ENCODE measurements around the gene HLA-DQB2. TPM values are rescaled to one million over a fixed set of nuclear protein-coding genes. Genes with fewer than 3 reads are reported as not detected.

Gene HLA-DQB2
- total and polyA plus RNA-seq, 9 donors: 0.33 to 3.7 (median 1.9) TPM; not detected in 3

DNA sequence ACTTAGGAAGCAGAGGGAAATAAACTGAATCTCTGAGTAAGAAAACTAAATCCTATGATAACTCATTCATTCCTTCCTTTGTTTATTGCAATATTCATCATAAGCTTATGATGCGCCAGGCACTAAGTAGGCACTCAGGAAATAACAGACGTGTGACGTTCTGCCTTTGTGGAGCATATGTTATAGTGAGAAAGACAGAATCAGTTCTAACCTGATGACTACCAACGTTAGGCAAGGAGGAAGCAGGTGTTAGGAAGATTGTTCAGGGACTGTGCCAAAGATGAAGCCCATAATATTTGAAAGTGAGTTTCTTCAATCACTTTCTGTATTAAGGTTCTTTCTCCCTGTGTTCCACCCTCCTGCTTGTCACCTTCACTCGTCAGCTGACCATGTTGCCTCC lies 18.6 kb downstream of the HLA-DQB2 start:
- intact Hi-C loops (cut with DNase I): no loop called here
- Histone ChIP-seq H3K27ac (no peak overlapping the region), H3K36me3 (no peaks in the 10 kb centered on the region), H3K9me3 (no peaks in the 10 kb centered on the region), H3K4me3 (no peak overlapping the region), H3K27me3 (no peaks in the 10 kb centered on the region), H3K4me1 (ENCODE audit: insufficient read depth) (no peaks in the 10 kb centered on the region)
- TF ChIP-seq POLR2A (IDR thresholded peaks at IDR 0.05) (no peak), EP300 (IDR thresholded peaks at IDR 0.05) (no peak)
- TF ChIP-seq, protein P1, sequence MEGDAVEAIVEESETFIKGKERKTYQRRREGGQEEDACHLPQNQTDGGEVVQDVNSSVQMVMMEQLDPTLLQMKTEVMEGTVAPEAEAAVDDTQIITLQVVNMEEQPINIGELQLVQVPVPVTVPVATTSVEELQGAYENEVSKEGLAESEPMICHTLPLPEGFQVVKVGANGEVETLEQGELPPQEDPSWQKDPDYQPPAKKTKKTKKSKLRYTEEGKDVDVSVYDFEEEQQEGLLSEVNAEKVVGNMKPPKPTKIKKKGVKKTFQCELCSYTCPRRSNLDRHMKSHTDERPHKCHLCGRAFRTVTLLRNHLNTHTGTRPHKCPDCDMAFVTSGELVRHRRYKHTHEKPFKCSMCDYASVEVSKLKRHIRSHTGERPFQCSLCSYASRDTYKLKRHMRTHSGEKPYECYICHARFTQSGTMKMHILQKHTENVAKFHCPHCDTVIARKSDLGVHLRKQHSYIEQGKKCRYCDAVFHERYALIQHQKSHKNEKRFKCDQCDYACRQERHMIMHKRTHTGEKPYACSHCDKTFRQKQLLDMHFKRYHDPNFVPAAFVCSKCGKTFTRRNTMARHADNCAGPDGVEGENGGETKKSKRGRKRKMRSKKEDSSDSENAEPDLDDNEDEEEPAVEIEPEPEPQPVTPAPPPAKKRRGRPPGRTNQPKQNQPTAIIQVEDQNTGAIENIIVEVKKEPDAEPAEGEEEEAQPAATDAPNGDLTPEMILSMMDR (IDR thresholded peaks at IDR 0.05): no peak
- WGBS, 3 donors: 50 to 52% (median 52%) methylated on average over 5 of the region's 5 CpGs
- DNase-seq: no peak

DNA sequence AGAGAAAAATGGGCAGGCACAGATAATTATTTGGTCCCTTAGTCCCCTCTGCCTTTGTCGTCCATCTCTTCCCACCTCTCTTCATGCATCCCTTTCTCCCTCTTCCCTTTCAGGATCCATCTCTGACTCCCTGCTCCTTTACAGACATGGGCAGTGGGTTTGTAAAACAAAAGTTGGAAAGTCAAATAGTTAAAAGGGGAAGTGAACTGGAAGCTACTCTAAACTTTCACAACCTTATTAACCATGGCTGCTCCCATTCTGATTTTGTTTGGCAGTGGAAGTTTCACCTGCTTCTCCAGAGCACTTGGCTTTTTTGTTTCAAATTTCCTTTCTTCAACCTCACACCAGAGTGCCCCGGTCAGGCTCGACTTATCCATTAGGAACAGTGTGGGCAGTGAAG lies 21.0 kb downstream of the HLA-DQB2 start:
- H3K27ac ChIP-seq: no peak overlapping the region
- H3K27me3 ChIP-seq: no peaks in the 10 kb centered on the region
- intact Hi-C loops (cut with DNase I): no loop called here
- TF ChIP-seq, protein P1 (IDR thresholded peaks at IDR 0.05): no peak
- TF ChIP-seq EP300 (IDR thresholded peaks at IDR 0.05): no peak
- no peak for TF ChIP-seq POLR2A (IDR thresholded peaks at IDR 0.05)
- H3K36me3 ChIP-seq: no peaks in the 10 kb centered on the region
- H3K4me3 ChIP-seq: no peak overlapping the region
- no peaks in the 10 kb centered on the region for H3K4me1 ChIP-seq (ENCODE audit: insufficient read depth)
- H3K9me3 ChIP-seq: no peaks in the 10 kb centered on the region
- 80 to 90% (median 81%) methylated on average over 3 of the region's 3 CpGs for WGBS, 3 donors
- no peak for DNase-seq

DNA sequence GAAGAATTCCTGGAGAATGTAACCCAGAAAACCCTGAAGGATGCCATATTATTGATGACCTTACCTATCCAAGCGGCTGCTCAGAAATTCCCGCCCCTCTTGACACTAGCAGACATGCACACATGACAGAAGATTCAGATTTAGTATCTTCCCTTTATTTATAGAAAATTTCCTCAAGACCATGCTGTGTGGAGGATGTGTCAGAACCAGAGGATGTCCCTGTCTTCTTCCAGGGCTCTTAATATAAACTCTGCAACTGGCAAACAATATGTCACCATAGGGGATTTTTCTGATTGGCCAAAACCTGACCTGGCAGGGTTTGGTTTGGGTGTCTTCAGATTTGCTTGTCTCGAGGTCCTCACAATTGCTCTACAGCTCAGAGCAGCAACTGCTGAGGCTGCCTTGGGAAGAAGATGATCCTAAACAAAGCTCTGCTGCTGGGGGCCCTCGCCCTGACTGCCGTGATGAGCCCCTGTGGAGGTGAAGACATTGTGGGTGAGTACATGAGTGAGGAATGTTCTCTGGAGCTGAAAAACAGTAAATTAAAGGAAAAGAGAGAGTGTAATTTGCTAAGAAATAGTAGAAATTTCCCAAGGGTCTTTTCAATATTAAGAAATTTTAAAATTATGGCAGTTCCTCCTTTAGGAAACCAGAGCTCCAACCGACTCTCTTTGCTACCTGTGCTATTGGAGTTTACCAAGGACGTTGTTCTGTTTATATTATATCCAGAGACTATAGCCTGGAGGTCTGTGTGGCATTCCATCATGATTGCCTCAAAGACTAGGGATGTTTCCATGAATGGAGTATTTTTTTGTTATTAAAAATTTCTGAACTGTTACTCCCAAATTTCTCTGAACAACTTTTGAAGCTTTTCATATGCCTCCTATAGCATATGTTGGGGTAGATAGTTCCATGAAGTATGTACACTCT lies 22.0 kb downstream of the HLA-DQB2 start, which contains the start of gene HLA-DQA2:
Gene HLA-DQA2, plus strand, starts transcription at position 361 of the 930 bp plus-strand sequence. Its CDS starts 53 bp downstream, at position 414.
- H3K9me3 ChIP-seq: no peaks in the 10 kb centered on the region
- no peak within 1 kb of the TSS for H3K4me3 ChIP-seq
- no peaks in the 10 kb centered on the region for H3K27me3 ChIP-seq
- no peaks in the 10 kb centered on the region for H3K4me1 ChIP-seq (ENCODE audit: insufficient read depth)
- intact Hi-C loops (cut with DNase I): no loop called here
- TF ChIP-seq EP300 (IDR thresholded peaks at IDR 0.05): no peak
- TF ChIP-seq, protein P1 (IDR thresholded peaks at IDR 0.05): no peak
- no peak for TF ChIP-seq POLR2A (IDR thresholded peaks at IDR 0.05)
- H3K36me3 ChIP-seq: no peaks in the 10 kb centered on the region
- 62 to 73% (median 67%) methylated on average over 7 of the region's 7 CpGs for WGBS, 3 donors
- H3K27ac ChIP-seq: no peak within 1 kb of the TSS
- DNase-seq: no peak

- Histone ChIP-seq H3K27me3 (no peaks in the 10 kb centered on the region), H3K4me3 (no peak overlapping the region), H3K27ac (no peak overlapping the region), H3K9me3 (no peaks in the 10 kb centered on the region), H3K36me3 (no peaks in the 10 kb centered on the region), H3K4me1 (ENCODE audit: insufficient read depth) (no peaks in the 10 kb centered on the region)
- 46 to 48% (median 47%) methylated on average over 2 of the region's 2 CpGs for WGBS, 3 donors
- intact Hi-C loops (cut with DNase I): no loop called here
- no peak for TF ChIP-seq EP300 (IDR thresholded peaks at IDR 0.05)
- no peak for TF ChIP-seq POLR2A (IDR thresholded peaks at IDR 0.05)
- TF ChIP-seq, protein P1 (IDR thresholded peaks at IDR 0.05): no peak
- DNase-seq: no peak
These were observed 25.2 kb downstream of the HLA-DQB2 start for GRCh38 chr6:32738126-32738525.

Data from ovary (tissue), 9 donors.